Lung (tissue), 12 donors: ENCODE data around the gene GPM6B. TPM values are rescaled to one million over a fixed set of nuclear protein-coding genes. Genes with fewer than 3 reads are reported as not detected.
A peak's percentile ranks its signal among the peaks of the same experiment; 100 is the strongest.

Source experiments
- ATAC-seq: fragments of 200-7000 bp; cut with Tn5 transposase; one replicate; pipeline ENCODE4 v1.9.1; 2020; ENCODE audit warnings: moderate number of reproducible peaks; ENCODE audit not compliant: insufficient read depth, low FRiP score
- DNase-seq, 3 donors: peaks; one replicate each; pipeline ENCODE4 v3.0.0-alpha.2; 2013 to 2017
- H3K27ac ChIP-seq, 2 donors: one replicate each; pipeline ENCODE4 v1.5.1; 2013; ENCODE audit warnings: mild to moderate bottlenecking in 2 of 2, moderate library complexity in 2 of 2, control low read depth in 1 of 2, inconsistent platforms in 1 of 2, low read depth in 1 of 2, low read length in 1 of 2
- H3K27me3 ChIP-seq, 3 donors: one replicate each; pipeline ENCODE4 v1.5.1; 2013; ENCODE audit warnings: low read length in 2 of 3; ENCODE audit not compliant: control insufficient read depth in 3 of 3, insufficient read depth in 3 of 3
- H3K36me3 ChIP-seq, 4 donors: one replicate each; pipeline ENCODE4 v1.5.1; 2013; ENCODE audit warnings: low read length in 4 of 4, mild to moderate bottlenecking in 1 of 4, moderate library complexity in 1 of 4; ENCODE audit not compliant: control insufficient read depth in 4 of 4, insufficient read depth in 4 of 4
- H3K4me1 ChIP-seq, 5 donors: one replicate each; pipeline ENCODE4 v1.5.1; 2013; ENCODE audit warnings: low read length in 5 of 5, mild to moderate bottlenecking in 2 of 5, moderate library complexity in 1 of 5; ENCODE audit not compliant: control insufficient read depth in 5 of 5, insufficient read depth in 5 of 5
- H3K4me3 ChIP-seq: one replicate; pipeline ENCODE4 v1.5.1; 2013; ENCODE audit warnings: mild to moderate bottlenecking, control low read depth, moderate library complexity
- H3K9ac ChIP-seq, 2 donors: one replicate each; pipeline ENCODE4 v1.5.1; 2013; ENCODE audit warnings: low read length in 2 of 2, control low read depth in 1 of 2; ENCODE audit not compliant: insufficient read depth in 1 of 2
- H3K9me3 ChIP-seq, 4 donors: one replicate each; pipeline ENCODE4 v1.5.1; 2013; ENCODE audit warnings: low read length in 3 of 4, mild to moderate bottlenecking in 1 of 4, moderate library complexity in 1 of 4; ENCODE audit not compliant: control insufficient read depth in 4 of 4, insufficient read depth in 3 of 4
- CTCF ChIP-seq: IDR thresholded peaks from 2 replicates; pipeline ENCODE4 v1.5.1; 2012; ENCODE audit warnings: mild to moderate bottlenecking; ENCODE audit errors: control extremely low read depth, extremely low read depth
- WGBS, 2 donors: extraction: QIAGEN DNeasy Blood & Tissue Kit; methylation state at CpG; one replicate each; pipeline ENCODE4 v1.1.7; 2013; 5-methylcytosine and 5-hydroxymethylcytosine counted together
- polyA plus RNA-seq, 2 donors: library from polyadenylated mRNA; stranded (reverse); fragments of 200-250 nt; gene quantifications; one replicate each; pipeline ENCODE4 v1.2.1, GENCODE V29; 2013
- total RNA-seq, 2 donors: library from RNA; depleted of rRNA in 1 of 2; stranded (reverse); fragments of >200 nt in 1 of 2; gene quantifications; one replicate each; pipeline ENCODE4 v1.2.1, GENCODE V29; 2014 to 2021
- donor health status: control.
- donor health status: control.
- donor health status: Bipolar disorder and iron deficiency.
- donor health status: healthy.
- donor health status: DM: yes; HTN: yes; CAD: no.

Gene GPM6B
- total and polyA plus RNA-seq, 4 donors, result 3.9 to 18.0 (median 9.5) TPM

- no peaks in the 10 kb centered on the region for H3K4me1 ChIP-seq
- peaks cover 0 to 50% (median 25%) of the 10 kb centered on the region in 3 donors for H3K27me3 ChIP-seq
- TF ChIP-seq CTCF, result no peak
- H3K9ac ChIP-seq, result no peak overlapping the region
- H3K36me3 ChIP-seq, result no peaks in the 10 kb centered on the region
- no peaks in the 10 kb centered on the region for H3K9me3 ChIP-seq
- no peak for DNase-seq
- H3K27ac ChIP-seq, result no peak overlapping the region
- no peak overlapping the region for H3K4me3 ChIP-seq
- 56 to 81% methylated on average over 8 of the region's 8 CpGs for WGBS, 2 donors
- ATAC-seq, result no peak
Measured at GRCh38 chrX:13786048-13786447, 30.8 kb downstream of the GPM6B start.

- WGBS, 2 donors, result 73 to 77% methylated on average over 7 of the region's 7 CpGs
- Histone ChIP-seq H3K27ac (no peak overlapping the region), H3K27me3 (peaks cover 0 to 40% (median 19%) of the 10 kb centered on the region in 3 donors)
Measured at GRCh38 chrX:13780868-13781427, 35.9 kb downstream of the GPM6B start.

GRCh38 chrX:13778916-13779315, 38.0 kb downstream of the GPM6B start:
- peak in 2 of 3 donors; percentile 45 to 66 for DNase-seq
- no peaks in the 10 kb centered on the region for H3K9me3 ChIP-seq
- H3K9ac ChIP-seq, result no peak overlapping the region
- no peaks in the 10 kb centered on the region for H3K4me1 ChIP-seq
- ATAC-seq, result no peak
- peaks cover 0 to 31% (median 13%) of the 10 kb centered on the region in 3 donors for H3K27me3 ChIP-seq
- 6 to 42% methylated on average over 2 of the region's 2 CpGs for WGBS, 2 donors
- no peak for TF ChIP-seq CTCF
- H3K36me3 ChIP-seq, result peaks cover 0 to 12% (median 6%) of the 10 kb centered on the region in 4 donors
- no peak overlapping the region for H3K4me3 ChIP-seq
- H3K27ac ChIP-seq, result no peak overlapping the region

More at GRCh38 chrX:13780868-13781427, 35.9 kb downstream of the GPM6B start:
- H3K4me3 ChIP-seq, result no peak overlapping the region
- no peak for TF ChIP-seq CTCF
- H3K36me3 ChIP-seq, result peaks cover 0 to 4% (median under 1%) of the 10 kb centered on the region in 4 donors
- no peaks in the 10 kb centered on the region for H3K4me1 ChIP-seq
- DNase-seq (no peak), ATAC-seq (no peak)
- H3K9me3 ChIP-seq, result no peaks in the 10 kb centered on the region
- H3K9ac ChIP-seq, result no peak overlapping the region

- ATAC-seq (no peak), DNase-seq (no peak)
- H3K27ac ChIP-seq, result no peak overlapping the region
- H3K27me3 ChIP-seq, result peaks cover 0 to 19% (median 9%) of the 10 kb centered on the region in 3 donors
- H3K4me1 ChIP-seq, result no peaks in the 10 kb centered on the region
- H3K4me3 ChIP-seq, result no peak overlapping the region
- 77 to 78% methylated on average over 4 of the region's 4 CpGs for WGBS, 2 donors
- no peak overlapping the region for H3K9ac ChIP-seq
- H3K36me3 ChIP-seq, result peaks cover 0 to 17% (median 7%) of the 10 kb centered on the region in 4 donors
- H3K9me3 ChIP-seq, result no peaks in the 10 kb centered on the region
- TF ChIP-seq CTCF, result no peak
Measured at GRCh38 chrX:13776387-13776786, 40.5 kb downstream of the GPM6B start.
